Osteoblast (primary cell): Measurements from ENCODE around the gene CASP7. TPM values are rescaled to one million over a fixed set of nuclear protein-coding genes. Genes with fewer than 3 reads are reported as not detected.

ENCODE experiments used
- DNase-seq: peaks from one replicate; pipeline ENCODE4 v3.0.0; 2011; ENCODE audit warnings: low spot score, mixed read lengths; ENCODE audit not compliant: insufficient read length; ENCODE audit errors: missing footprints
- H2AFZ ChIP-seq: 2 replicates; pipeline ENCODE4 v1.6.0; 2011; ENCODE audit warnings: mild to moderate bottlenecking, low read length
- H3K27ac ChIP-seq: 2 replicates; pipeline ENCODE4 v1.5.1; 2011; ENCODE audit warnings: mild to moderate bottlenecking, low read depth, low read length, moderate library complexity
- H3K27me3 ChIP-seq: 2 replicates; pipeline ENCODE4 v1.6.0; 2012; ENCODE audit warnings: mild to moderate bottlenecking, control low read depth, inconsistent platforms, low read length, moderate library complexity; ENCODE audit not compliant: insufficient read depth
- H3K36me3 ChIP-seq: 2 replicates; pipeline ENCODE4 v1.5.1; 2011; ENCODE audit warnings: mild to moderate bottlenecking, low read length, control low read depth, moderate library complexity; ENCODE audit not compliant: insufficient read depth
- H3K4me1 ChIP-seq: 2 replicates; pipeline ENCODE4 v1.5.1; 2011; ENCODE audit warnings: mild to moderate bottlenecking, low read length, control low read depth, moderate library complexity; ENCODE audit not compliant: insufficient read depth
- H3K4me2 ChIP-seq: 2 replicates; pipeline ENCODE4 v1.6.0; 2011; ENCODE audit warnings: mild to moderate bottlenecking, low read length; ENCODE audit not compliant: insufficient read depth
- H3K4me3 ChIP-seq: fragments of 200-600 bp; sonication (generic); 3 replicates; pipeline ENCODE4 v1.5.1; 2012; ENCODE audit warnings: mild to moderate bottlenecking, low read length, inconsistent platforms; ENCODE audit not compliant: insufficient read depth
- H3K79me2 ChIP-seq: 2 replicates; pipeline ENCODE4 v1.6.0; 2012; ENCODE audit warnings: mild to moderate bottlenecking, low read length, control low read depth, inconsistent platforms; ENCODE audit not compliant: insufficient read depth
- H3K9me3 ChIP-seq: 2 replicates; pipeline ENCODE4 v1.5.1; 2011; ENCODE audit warnings: low read depth, low read length, control low read depth
- H4K20me1 ChIP-seq: 2 replicates; pipeline ENCODE4 v1.6.0; 2012; ENCODE audit warnings: mild to moderate bottlenecking, low read length, control low read depth; ENCODE audit not compliant: insufficient read depth
- total RNA-seq: library from RNA; depleted of rRNA; stranded (reverse); fragments of >200 nt; gene quantifications from 2 replicates; pipeline ENCODE4 v1.2.3, GENCODE V29; 2012
- TF ChIP-seq, protein P1 (sequence below): IDR thresholded peaks from 2 replicates; pipeline ENCODE4 v1.5.1; 2011; ENCODE audit warnings: mild to moderate bottlenecking, low read depth, low read length, moderate library complexity; ENCODE audit errors: extremely low read depth

CASP7 gene
- total RNA-seq, 1 donor, result 21.7 TPM

DNA sequence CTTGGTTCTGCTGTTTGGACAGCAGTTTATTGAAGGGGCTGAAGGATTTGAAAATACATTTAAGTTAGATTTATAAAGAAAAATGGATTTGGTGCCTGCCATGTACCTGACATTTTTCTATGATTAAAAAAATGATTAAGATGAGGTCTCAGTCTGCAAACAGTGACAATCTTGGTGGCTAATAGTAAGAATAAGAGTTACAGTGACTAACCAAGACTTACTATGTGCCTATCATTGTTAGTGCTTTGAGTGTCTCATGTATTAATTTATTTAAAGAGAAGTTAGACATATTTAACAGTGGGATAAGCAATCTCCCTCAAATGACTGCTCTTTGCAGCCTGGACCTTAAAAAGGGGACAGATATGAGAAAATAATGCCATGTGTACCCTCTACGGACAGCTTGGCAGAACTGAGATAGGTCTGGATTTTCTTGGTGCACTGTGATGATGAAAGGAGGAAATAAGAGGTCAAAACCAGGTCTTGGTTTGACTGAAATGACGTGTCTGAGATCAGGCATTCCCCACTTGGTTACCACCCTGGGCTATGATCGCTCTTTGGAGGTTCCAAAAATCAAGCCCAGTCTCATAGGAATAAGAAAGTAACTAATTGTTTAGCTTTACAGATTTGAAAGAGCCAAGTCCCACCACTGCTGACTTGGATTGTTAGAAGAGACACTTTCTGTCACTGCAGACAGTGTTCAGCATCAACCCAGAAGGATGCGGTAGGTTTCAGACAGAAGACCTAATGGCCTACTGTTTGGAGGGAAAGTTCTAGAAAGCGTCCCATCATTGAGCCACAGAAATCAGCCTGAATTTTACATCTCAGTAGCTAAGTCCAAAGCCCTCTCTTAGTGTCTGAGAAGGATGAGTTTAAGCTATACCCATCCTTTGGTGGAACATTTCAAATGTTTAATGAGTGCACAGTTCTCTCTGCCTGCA is 2.1 kb downstream of the CASP7 start:
- Histone ChIP-seq H2AFZ (no peak overlapping the region), H3K36me3 (no peaks in the 10 kb centered on the region), H3K9me3 (no peaks in the 10 kb centered on the region), H3K4me2 (no peak overlapping the region), H3K4me3 (no peak overlapping the region), H4K20me1 (peaks cover 27% of the 10 kb centered on the region), H3K27me3 (no peaks in the 10 kb centered on the region), H3K27ac (no peak overlapping the region), H3K79me2 (peaks cover 38% of the 10 kb centered on the region), H3K4me1 (peaks cover 11% of the 10 kb centered on the region)
- DNase-seq, result no peak
- TF ChIP-seq, protein P1, sequence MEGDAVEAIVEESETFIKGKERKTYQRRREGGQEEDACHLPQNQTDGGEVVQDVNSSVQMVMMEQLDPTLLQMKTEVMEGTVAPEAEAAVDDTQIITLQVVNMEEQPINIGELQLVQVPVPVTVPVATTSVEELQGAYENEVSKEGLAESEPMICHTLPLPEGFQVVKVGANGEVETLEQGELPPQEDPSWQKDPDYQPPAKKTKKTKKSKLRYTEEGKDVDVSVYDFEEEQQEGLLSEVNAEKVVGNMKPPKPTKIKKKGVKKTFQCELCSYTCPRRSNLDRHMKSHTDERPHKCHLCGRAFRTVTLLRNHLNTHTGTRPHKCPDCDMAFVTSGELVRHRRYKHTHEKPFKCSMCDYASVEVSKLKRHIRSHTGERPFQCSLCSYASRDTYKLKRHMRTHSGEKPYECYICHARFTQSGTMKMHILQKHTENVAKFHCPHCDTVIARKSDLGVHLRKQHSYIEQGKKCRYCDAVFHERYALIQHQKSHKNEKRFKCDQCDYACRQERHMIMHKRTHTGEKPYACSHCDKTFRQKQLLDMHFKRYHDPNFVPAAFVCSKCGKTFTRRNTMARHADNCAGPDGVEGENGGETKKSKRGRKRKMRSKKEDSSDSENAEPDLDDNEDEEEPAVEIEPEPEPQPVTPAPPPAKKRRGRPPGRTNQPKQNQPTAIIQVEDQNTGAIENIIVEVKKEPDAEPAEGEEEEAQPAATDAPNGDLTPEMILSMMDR, result no peak

DNA sequence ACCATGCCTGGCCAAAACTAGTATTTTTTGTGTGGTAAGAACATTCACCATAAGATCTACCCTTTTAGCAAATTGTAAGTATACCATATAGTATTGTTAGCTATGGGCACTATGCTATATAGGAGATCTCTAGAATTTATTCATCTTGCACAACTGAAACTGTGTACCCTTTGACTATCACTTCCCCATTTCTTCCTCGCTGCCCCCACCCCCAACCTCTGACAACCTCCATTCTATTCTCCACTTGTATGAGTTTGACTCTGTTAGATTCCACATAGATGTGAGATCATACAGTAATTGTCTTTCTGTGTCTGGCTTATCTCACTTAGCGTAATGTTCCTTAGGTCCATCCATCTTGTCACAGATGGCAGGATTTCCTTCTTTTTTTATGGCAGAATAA is 3.6 kb downstream of the CASP7 start:
- peaks cover 11% of the 10 kb centered on the region for H3K4me1 ChIP-seq
- TF ChIP-seq, protein P1, result no peak
- H3K79me2 ChIP-seq, result peaks cover 41% of the 10 kb centered on the region
- H4K20me1 ChIP-seq, result peaks cover 27% of the 10 kb centered on the region
- H3K4me3 ChIP-seq, result no peak overlapping the region
- H3K27ac ChIP-seq, result no peak overlapping the region
- no peaks in the 10 kb centered on the region for H3K27me3 ChIP-seq
- no peak for DNase-seq
- H2AFZ ChIP-seq, result no peak overlapping the region
- H3K36me3 ChIP-seq, result no peaks in the 10 kb centered on the region
- no peaks in the 10 kb centered on the region for H3K9me3 ChIP-seq
- H3K4me2 ChIP-seq, result no peak overlapping the region

DNA sequence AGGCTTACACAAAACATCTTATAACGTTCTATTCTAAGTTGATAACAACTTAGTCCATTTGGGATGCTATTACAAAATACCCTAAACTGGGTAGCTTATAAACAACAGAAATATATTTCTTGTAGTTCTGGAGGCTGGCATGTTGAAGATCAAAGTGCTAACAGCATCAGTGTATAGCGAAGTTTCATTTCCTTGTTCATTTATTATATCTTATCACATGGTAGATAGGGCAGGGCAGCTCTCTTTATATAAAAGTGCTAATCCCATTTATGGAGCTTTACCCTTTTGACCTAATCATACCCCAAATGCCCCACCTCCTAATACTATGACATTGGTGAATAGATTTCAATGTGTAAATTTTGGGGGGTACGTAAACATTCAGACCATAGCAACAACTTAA is 6.3 kb downstream of the CASP7 start:
- TF ChIP-seq, protein P1, result no peak
- Histone ChIP-seq H2AFZ (no peak overlapping the region), H3K36me3 (no peaks in the 10 kb centered on the region), H3K4me2 (no peak overlapping the region), H3K4me3 (no peak overlapping the region), H3K9me3 (no peaks in the 10 kb centered on the region), H4K20me1 (peaks cover 28% of the 10 kb centered on the region), H3K27me3 (no peaks in the 10 kb centered on the region), H3K27ac (no peak overlapping the region), H3K79me2 (peaks cover 48% of the 10 kb centered on the region), H3K4me1 (peaks cover 1% of the 10 kb centered on the region)
- DNase-seq, result no peak

DNA sequence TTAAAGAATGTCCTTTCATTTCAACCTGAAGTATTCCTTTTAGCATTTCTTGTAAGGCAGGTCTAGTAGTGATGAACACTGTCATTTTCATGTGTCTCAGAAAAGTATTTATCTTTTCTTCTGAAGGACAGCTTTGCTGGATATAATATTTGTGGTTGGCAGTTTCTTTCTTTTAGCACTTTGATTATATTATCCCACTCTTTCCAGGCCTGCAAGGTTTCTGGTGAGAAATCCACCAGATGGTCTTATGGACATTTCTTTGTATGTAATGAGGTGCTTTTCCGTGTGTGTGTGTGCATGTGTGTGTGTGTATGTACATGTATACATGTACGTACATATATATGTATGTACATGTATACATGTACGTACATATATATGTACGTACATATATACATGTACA is 7.3 kb downstream of the CASP7 start:
- TF ChIP-seq, protein P1, result no peak

More for the DNA sequence above, 7.3 kb downstream of the CASP7 start:
- Histone ChIP-seq H3K36me3 (no peaks in the 10 kb centered on the region), H3K4me3 (no peak overlapping the region), H4K20me1 (peaks cover 26% of the 10 kb centered on the region), H3K79me2 (peaks cover 52% of the 10 kb centered on the region), H3K9me3 (no peaks in the 10 kb centered on the region), H3K4me1 (no peaks in the 10 kb centered on the region), H3K4me2 (no peak overlapping the region), H3K27me3 (no peaks in the 10 kb centered on the region), H3K27ac (no peak overlapping the region), H2AFZ (no peak overlapping the region)
- no peak for DNase-seq
